ENCODE data around the gene ANKIB1.

ANKIB1 gene

DNA sequence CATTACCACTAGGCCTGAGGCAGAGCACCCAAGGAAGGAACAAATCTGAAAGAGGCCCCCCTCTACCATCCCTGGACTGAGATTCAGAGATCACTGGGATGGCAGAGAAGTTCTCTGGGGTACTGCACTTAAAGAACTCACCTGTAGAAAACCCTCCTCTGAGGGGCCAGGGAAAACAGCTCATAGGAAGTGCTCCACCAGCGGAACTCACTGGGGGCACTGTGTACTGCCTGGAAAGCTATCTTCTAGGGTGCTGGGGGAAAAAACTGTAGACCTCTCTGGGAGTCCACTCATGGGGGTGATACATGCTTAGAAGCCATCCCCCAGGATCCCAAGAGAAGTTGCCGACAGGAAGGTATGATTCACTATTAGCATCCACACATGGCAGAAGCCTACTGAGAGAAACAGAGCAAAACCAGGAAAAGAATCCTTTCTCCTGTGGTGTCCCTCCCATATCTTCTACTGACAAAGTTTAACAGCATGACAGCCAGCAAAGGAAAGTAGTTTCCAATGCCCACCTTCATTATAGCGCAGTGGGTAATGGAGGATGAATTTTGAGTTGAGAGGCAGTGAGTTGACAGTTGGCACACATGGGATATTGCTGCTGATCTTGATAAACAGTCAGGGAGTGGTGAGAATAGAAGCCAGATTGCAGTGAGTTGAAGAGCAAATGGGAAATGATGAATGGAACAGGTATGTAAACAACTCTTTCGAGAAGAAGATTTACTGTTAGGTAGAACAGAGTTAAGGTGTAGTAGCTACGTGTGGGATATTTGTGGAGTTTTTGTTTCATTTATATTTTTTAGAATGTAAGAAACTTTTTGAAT, 20.9 kb downstream of the ANKIB1 start:
- DNase-seq (ENCODE audit: low read depth in 2 of 3, low spot score in 1 of 3): no peak

DNA sequence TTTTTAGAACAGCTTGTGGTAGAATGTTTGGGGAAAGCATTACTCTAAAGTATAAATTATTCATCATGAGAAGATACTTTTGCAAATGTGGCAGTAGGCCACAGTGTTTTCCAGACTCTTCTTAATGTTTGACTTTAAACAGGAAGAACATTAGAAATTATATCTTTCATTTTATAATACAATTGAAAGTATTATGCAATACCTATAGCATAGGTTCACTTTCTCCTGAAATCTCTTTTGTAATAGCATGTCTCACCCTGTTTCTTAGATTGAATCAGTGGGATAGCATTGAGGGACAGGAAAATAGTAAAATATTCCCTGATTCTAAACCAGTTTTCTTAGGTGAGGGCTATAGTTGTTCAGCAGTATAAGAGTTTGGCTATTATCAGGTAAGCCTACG, 23.1 kb downstream of the ANKIB1 start:
- DNase-seq (ENCODE audit: low read depth in 2 of 3, low spot score in 1 of 3): no peak

DNA sequence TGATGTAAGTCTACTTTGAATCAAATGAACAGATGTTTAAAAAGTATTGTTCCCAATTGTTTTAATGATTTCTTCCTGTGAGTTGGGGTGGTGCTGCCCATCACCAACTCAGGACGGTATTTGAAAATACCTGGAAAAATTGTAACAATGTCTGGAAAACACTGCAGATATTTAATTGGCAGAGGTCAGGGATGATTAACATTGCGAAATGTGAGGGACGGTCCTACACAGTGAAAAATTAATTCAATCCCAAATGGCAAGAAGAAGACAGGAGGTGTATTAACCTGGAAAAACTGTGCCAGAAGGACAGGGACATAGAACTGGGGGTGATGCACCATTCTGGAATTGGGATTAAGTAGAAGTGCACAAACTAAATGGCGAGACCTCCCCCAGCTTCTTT, 29.6 kb downstream of the ANKIB1 start:
- no peak for DNase-seq (ENCODE audit: low read depth in 2 of 3, low spot score in 1 of 3)

DNA sequence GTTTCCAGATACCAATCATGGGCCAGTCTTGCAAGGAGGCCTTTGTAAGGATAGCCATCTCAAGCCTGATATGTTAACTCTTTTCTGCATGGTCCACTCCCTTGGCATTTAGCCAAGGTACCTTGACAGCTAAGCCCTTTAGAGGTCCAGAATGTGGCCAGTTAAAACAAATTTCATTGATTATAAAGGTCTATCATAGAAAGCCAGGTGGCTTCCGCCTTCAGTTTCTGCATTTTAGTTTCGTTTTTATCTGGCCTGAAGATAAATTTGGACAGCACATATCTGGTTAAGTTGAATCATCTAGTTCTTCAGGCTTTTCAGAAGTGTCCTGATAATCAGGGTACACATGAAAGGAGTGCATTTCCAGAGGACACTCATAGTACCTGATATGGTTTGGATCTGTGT, 30.7 kb downstream of the ANKIB1 start:
- no peak for DNase-seq (ENCODE audit: low read depth in 2 of 3, low spot score in 1 of 3)

DNA sequence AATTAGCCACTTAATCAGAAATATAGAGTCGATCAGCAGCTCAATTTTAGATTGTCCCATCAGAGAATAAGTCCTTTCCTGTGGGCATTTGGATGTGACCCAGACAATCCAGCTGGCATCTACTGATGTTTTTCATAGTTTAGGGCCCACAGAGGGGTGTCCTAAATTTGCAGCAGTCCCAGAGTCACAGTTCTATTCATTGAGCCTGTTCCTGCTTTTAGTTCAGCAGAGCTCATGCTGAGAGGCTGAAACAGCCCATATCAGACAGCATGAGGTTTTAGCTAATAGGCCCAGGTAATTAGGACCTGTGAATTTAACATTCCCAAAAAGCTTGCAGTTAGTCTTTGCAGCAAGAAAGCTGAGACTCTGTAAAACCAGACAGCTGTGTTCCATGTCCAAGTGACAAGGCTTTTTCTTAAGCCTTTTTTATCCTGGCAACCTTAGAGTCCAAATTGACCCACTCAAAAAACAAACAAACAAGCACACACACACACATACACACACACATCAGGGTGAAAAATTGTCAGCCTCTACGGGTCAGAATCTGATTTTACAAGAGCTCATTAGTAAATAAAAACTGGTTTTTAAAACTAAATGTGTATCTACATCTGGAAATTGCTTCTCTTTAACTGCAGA, 33.7 kb downstream of the ANKIB1 start:
- DNase-seq (ENCODE audit: low read depth in 2 of 3, low spot score in 1 of 3): no peak

DNA sequence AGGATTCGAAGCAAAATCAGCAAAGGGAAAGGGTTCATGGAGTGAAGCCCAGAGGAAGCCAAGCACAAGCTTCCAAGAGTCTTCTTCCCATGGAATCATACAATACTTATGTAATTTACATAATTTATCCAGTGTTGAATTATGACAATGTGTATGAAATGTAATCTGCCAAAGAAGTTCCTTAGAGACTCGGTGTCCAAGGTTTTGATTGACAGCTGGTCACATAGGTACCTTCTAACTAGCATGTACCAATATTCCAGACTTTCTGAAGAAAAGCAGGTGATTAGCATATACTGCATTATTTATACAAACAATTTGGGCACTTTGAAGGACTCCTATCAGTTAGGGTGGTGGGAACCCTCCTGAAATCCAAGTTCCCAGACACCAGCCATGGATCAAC, 35.3 kb downstream of the ANKIB1 start:
- DNase-seq (ENCODE audit: low read depth in 2 of 3, low spot score in 1 of 3): no peak

DNA sequence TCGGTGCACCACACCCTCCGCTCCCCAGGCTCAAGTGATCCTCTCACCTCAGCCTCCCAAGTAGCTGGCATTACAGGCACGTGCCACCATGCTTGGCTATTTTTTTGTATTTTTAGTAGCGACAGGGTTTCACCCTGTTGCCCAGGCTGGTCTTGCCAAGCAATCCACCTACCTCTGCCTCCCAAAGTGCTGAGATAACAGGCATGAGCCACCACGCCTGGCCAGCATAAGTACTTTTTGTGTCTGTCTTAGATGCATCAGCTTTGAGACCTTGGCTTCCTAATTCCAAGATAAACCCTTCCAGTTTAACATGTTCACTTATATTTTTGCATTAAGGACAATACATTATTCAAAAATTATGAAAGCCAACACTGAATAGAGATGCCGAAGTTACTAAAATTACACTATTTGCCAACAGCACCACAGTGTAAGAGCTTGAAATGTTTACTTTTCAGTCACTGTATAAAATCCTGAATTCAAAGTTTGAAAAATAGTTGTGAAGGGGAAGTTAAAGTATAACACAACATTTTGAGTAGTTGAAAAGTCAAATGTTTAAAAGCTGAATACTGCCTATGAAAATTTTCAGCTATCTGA, 36.5 kb downstream of the ANKIB1 start:
- DNase-seq (ENCODE audit: low read depth in 2 of 3, low spot score in 1 of 3): no peak

DNA sequence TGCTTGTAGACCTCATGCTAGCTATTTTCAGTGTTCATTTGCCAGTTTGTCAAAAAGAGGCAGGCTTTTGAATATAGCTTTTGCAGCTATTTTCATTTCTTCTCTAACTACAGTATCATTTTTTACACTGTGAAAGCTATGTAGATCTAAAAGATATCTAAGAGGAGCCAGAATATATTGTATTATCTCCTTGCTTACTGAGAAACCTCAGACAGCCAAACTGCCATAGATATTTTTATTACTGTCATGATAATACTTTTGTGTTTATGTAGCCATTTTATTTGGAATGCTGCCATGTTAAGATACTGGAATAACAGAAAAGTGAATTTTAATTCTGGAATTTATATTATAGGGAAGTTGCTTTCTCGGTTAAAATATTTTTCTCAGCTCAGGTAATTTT, 37.2 kb downstream of the ANKIB1 start:
- no peak for DNase-seq (ENCODE audit: low read depth in 2 of 3, low spot score in 1 of 3)

DNA sequence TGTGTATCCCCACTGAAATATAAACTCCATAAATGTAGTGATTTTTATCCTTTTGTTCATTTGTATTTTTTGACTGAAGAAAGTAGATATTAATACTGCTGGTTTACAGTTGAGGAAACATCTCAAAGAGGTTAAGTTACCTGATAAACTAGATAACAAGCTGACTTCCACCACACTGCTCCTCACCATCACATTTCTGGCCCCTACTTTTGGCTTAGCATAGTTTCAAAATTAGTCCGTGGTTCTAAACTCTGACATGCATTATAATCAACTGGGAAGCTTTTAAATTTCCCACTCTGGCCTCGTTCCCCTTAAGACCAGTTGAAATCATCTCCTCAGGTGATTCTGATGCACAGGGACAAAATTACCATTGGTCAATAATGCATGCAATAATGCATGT, 43.5 kb downstream of the ANKIB1 start:
- DNase-seq (ENCODE audit: low read depth in 2 of 3, low spot score in 1 of 3): no peak

DNA sequence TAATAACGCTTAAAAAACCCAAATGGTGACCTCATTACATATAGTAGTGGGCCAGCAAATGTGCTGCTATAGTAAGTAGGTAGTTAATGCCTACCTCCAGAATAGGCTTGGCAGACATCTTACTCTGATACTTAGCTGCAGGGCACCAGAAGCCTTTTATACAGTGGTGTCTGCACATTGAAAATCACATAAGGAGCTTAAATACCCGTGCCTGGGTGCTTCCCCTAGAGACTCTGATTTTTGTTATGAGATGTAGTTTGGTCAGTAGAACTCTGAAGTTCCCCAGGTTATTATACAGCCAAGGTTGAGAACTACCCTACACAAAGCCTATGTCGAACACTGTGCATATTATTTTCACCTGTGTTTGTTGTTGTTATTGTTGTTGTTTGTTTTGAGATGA, 47.2 kb downstream of the ANKIB1 start:
- DNase-seq (ENCODE audit: low read depth in 2 of 3, low spot score in 1 of 3): no peak

DNA sequence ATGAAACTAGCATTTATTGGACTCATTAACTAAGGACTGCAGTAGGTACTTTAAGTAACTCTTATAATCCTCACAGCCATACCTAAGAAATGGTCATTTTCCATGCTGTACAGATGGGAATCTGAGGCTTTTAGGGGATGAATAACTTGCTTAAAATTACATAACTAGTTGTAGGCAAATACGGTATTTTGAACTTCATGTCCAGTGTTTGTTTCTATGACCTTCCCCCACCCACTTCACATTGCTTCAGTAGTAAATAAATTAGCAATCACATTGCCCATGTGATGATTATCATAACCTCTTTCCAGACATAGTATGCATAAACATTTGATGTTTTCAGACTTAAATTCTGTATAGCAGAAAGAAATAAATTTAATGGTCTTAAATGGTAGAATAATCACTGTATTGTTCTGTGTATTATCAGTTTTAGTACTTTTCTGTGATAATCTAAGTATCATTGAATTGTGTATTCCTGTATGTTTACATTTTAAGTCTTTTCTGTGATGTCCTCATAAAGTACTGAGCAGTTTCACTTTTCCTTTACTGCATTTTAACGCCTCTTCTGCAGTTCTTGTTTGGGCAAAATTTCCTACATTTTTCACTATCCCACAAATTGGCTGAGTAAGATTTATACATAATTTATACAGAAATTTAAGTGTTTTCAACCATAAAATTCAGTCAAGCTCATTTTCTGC, 48.3 kb downstream of the ANKIB1 start:
- no peak for DNase-seq (ENCODE audit: low read depth in 2 of 3, low spot score in 1 of 3)

DNA sequence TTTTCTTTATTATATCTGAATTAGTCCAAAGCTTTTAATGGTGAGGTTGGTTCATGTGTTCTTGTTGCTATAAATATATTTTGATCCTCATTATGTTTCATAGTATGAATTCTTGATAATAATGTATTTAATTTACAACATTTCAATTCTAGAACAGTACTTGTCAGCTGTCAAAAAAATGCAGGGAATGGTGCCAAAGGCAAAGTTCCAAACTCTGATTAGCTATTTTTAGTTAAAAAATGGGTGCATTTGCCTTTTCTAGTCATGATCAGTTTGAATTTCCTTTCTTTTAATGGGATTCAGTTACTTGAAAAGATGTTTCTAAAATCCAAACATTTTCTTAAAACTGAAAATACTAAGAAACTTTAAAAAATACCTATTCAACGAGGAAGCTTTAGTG, 49.6 kb downstream of the ANKIB1 start:
- no peak for DNase-seq (ENCODE audit: low read depth in 2 of 3, low spot score in 1 of 3)

DNA sequence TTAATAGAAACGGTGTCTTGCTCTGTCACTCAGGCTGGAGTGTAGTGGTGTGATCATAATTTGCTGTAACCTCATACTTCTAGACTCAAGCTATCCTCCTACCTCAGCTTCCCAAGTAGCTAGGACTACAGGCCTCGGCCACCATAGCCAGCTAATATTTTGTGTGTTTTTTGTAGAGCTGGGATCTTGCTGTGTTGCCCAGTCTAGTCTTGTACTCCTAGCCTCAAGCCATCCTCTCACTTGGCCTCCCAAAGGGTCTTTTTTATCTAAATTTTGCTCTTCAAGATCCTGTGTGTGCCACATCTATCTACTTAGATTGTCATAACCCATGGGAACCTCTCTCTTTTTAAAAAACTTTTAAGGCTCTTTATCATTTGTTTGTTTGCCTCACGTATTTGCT, 50.5 kb downstream of the ANKIB1 start:
- no peak for DNase-seq (ENCODE audit: low read depth in 2 of 3, low spot score in 1 of 3)

DNA sequence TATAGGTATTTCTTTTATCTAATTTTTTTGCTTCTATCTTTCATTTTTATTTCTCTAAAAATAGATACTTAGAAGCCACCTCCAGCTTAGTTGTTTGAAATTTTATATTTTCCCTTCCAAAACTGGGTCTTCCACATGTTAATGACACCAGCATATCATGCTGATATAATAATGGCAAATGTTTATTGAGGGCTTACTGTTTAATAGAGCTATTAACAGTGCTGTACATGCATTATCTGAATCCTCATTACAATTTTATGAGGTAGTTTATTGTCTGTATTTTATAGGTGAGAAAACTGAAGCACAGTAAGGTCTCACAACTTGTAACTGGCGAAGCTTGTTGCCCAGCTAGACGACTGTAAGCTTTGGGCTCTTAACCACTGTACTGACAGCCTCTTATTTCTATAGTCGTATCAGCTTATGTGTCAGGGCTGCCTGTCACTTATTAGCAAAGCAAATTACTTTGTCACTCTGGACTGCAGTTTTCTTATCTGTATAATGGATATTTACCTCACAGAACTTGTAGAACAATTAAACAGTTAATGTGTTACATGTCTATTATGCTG, 51.2 kb downstream of the ANKIB1 start:
- no peak for DNase-seq (ENCODE audit: low read depth in 2 of 3, low spot score in 1 of 3)

DNA sequence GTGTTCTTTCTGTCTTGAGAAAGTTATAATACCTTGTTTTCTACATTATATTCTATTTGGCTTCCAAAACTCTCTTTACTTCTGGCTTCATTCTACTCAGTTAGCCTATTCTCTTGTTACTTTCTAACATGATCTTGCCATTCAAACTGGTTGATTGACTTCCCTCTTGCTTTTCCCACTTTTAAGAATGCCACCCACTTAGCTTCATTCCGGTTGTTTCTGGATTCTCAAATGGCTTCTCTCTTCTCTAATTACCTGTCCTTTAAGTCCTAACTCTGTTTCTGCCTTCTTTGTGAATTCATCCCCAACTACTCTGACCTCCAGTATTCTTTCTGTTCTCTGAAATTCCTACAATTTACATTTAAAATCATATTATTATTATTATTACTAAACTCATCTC, 52.0 kb downstream of the ANKIB1 start:
- DNase-seq (ENCODE audit: low read depth in 2 of 3, low spot score in 1 of 3): no peak

DNA sequence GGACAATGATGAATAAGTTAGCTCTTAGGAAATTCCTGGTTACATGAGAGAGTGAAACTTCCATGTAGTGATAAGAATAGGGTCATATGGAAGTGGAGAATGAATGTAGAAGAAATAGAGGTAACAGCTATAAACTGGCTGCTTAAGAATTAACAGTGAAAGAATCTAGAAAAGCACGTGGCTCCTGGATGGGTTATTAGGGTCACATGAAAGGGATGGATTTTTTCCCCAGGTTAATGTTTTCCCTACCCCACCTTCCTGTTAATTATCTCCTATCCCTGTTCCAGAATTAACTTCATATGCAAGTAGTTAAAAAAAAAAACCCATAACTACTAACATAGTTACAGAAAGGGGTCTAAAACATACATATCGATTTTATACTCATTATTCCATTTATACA, 58.0 kb downstream of the ANKIB1 start:
- no peak for DNase-seq (ENCODE audit: low read depth in 2 of 3, low spot score in 1 of 3)

DNA sequence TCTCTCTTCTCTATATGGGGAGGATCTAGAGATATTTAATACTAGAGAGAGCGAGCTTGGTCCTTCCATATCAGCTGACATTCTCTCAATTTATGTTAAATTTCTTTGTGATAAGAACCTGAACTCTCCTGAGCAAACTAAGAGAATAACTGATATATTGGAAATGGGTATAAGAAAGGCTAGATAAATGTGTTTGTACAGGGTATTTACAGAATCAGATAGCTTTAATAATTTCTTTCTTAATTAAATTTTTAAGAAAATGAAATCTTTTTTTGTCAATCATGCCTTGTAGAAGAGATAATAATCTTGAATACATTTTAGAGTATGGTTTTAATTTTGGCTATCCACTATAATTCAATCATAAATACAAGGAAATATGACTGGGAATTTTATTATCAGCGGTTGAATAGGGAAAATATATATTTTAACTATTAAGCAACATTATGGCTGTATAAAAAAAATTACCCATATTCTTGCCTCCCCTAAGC, 58.7 kb downstream of the ANKIB1 start:
- no peak for DNase-seq (ENCODE audit: low read depth in 2 of 3, low spot score in 1 of 3)

DNA sequence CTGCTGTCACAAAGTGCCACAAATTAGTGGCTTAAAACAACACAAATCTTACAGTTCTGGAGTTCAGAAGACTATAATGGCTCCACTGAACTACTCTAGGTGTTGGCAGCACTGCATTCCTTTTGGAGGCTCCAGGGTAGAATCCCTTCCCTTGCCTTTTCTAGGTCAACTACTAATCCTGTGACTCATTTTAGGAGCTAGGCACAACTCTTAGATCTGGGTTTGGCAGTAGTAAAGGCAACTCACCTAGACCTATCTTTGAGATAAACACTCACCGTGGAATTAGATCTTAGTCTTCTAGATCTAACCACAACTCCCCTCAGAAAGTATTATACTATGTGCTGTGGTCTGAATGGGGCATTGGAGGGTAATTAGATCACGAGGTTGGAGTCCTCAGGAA, 60.4 kb downstream of the ANKIB1 start:
- DNase-seq (ENCODE audit: low read depth in 2 of 3, low spot score in 1 of 3): no peak

DNA sequence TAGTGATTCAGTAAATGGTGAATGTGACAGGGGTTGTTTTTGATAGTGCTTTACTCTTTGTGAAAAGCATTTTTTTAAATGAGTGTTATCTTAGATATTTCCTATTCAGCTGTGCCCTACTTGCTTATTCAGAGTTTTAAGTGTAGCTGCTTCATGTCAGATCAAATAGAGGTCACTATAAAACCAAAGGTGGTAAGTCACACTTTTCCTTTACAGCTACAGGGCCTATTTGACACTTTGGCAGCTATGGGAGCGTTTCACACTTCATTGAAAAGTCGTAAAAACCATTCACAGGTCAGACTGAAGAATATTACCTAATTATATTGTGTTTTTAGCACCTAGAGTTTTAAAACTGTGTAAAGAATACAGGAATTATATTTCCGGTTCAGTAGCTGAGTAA, 67.3 kb downstream of the ANKIB1 start:
- no peak for DNase-seq (ENCODE audit: low read depth in 2 of 3, low spot score in 1 of 3)

DNA sequence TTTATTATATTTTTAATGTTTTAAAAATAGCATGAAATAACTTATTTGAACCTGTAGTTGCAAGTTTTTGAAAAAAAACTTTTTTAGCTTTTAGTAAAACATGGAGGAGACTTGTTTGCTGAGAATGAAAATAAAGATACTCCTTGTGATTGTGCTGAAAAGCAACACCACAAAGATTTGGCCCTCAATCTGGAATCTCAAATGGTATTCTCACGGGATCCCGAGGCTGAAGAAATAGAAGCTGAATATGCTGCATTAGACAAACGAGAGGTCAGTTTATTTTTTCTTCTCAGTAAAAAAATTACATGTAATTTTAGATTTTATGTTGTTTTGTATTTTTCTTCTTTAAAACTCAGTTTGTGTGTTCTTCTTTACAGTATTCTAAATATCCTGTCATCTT, 73.5 kb downstream of the ANKIB1 start:
- DNase-seq (ENCODE audit: low read depth in 2 of 3, low spot score in 1 of 3): no peak

DNA sequence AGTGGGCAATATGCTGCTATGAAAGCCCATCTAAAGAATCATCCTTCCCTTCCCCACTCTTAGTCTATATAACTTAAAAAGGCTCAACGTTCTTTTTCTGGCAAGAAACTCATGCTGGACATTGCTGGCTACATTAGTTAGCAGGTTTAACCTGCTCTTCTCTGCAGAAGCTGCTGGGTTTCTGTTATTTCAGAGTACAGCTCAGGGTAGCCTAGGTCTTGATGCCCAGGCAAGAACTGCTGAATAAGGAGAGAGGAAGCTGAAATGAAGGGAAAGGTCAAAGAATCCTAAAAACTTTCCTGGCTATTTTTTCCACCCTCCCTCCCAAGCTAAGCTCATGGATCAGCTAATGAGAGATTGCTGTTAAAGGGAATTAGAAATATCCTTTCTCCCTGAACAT, 79.4 kb downstream of the ANKIB1 start:
- DNase-seq (ENCODE audit: low read depth in 2 of 3, low spot score in 1 of 3): no peak

DNA sequence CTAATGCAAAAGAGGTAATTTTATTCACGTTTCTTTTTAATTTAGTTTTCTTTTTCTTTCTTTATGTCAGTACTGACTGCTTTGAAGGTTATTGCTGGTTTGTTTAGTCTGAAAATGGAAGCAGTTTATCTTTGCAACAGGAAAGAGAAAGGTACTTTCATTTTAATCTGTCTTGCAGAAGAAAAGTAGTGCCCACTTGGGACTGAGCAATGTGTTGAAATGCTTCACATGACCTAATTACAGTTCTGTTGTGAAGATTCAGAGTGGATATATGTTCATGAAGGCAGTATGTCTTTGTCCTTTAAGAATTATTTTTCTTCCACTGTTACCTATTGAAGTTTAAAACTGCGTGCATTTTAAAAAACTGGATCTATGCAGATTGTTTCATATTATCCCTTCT, 80.1 kb downstream of the ANKIB1 start:
- DNase-seq (ENCODE audit: low read depth in 2 of 3, low spot score in 1 of 3): no peak

Data from stimulated activated CD4-positive, alpha-beta T cell treated with anti-CD3 and anti-CD28 coated beads, Interleukin-12 subunit alpha, Interleukin-12 subunit beta, amount 100 ng/mL, for 48 hours (primary cell).